ENCODE results near the gene PDLIM3. TPM values are rescaled to one million over a fixed set of nuclear protein-coding genes. Genes with fewer than 3 reads are reported as not detected.

Gene PDLIM3
- total and polyA plus RNA-seq, 2 of the 13 experiments (the other 11 are each of a cell fraction or from before 2014, with no cell fraction given), result 5.9 to 14.0 TPM

GRCh38 chr4:185504098-185505047, 30.9 kb downstream of the PDLIM3 start (continued):
- TF ChIP-seq ZEB1 (IDR thresholded peaks at IDR 0.05; ENCODE audit: insufficient replicate concordance, low read depth), result no peak
- no peak for TF ChIP-seq ZNF839 (CRISPR knock-in tag; IDR thresholded peaks at IDR 0.05; ENCODE audit: borderline replicate concordance)
- no peak for TF ChIP-seq RELA (CRISPR knock-in tag; IDR thresholded peaks at IDR 0.05)
- TF ChIP-seq RBM22 (optimal IDR thresholded peaks at IDR 0.05; ENCODE audit: low read length), result no peak
- TF ChIP-seq KLF9 (CRISPR knock-in tag; IDR thresholded peaks at IDR 0.05; ENCODE audit: low read depth), result no peak
- no peak for TF ChIP-seq ZSCAN21 (CRISPR knock-in tag; IDR thresholded peaks at IDR 0.05; ENCODE audit: borderline replicate concordance)
- no peak for TF ChIP-seq ATF7-NPFF (CRISPR knock-in tag; IDR thresholded peaks at IDR 0.05; ENCODE audit: low read depth)
- TF ChIP-seq ZNF101 (CRISPR knock-in tag; IDR thresholded peaks at IDR 0.05; ENCODE audit: borderline replicate concordance, low read depth), result no peak
- TF ChIP-seq HNRNPK (IDR thresholded peaks at IDR 0.05; ENCODE audit: low read depth, low read length, poor library complexity, severe bottlenecking), result no peak
- TF ChIP-seq ZNF816 (CRISPR knock-in tag; IDR thresholded peaks at IDR 0.05; ENCODE audit: borderline replicate concordance), result no peak
- TF ChIP-seq PRDM4 (CRISPR knock-in tag; IDR thresholded peaks at IDR 0.05; ENCODE audit: borderline replicate concordance), result no peak
- TF ChIP-seq EEA1 (CRISPR knock-in tag; IDR thresholded peaks at IDR 0.05; ENCODE audit: borderline replicate concordance), result no peak
- no peak for TF ChIP-seq EHMT2 (IDR thresholded peaks at IDR 0.05; ENCODE audit: borderline replicate concordance, low read depth, low read length)
- TF ChIP-seq ZFP82 (CRISPR knock-in tag; IDR thresholded peaks at IDR 0.05; ENCODE audit: borderline replicate concordance), result no peak
- no peak for TF ChIP-seq TAF1 (CRISPR knock-in tag; IDR thresholded peaks at IDR 0.05)
- peak; percentile 39; the same call in 1 of the 2 replicates for TF ChIP-seq GABPB1 (CRISPR knock-in tag; IDR thresholded peaks at IDR 0.05)
- TF ChIP-seq ZNF878 (CRISPR knock-in tag; IDR thresholded peaks at IDR 0.05), result 0 out of 2 replicates have a peak, but pooled peaks have one; percentile 41
- no peak for TF ChIP-seq SMAD1 (CRISPR knock-in tag; IDR thresholded peaks at IDR 0.05; ENCODE audit: borderline replicate concordance, low read depth)
- no peak for TF ChIP-seq ATRX (CRISPR knock-in tag; IDR thresholded peaks at IDR 0.05; ENCODE audit: borderline replicate concordance)
- TF ChIP-seq NFIB (CRISPR knock-in tag; IDR thresholded peaks at IDR 0.05; ENCODE audit: borderline replicate concordance), result no peak
- no peak for TF ChIP-seq ZSCAN5A (CRISPR knock-in tag; IDR thresholded peaks at IDR 0.05; ENCODE audit: borderline replicate concordance)
- no peak for TF ChIP-seq ISX (CRISPR knock-in tag; conservative IDR thresholded peaks at IDR 0.05)
